ENCODE data around the gene BHMT.
"Not testable (repeated sequence)": the region's sequence is repeated elsewhere in the genome, so short reads cannot be mapped to it uniquely, and the experiment has no call there.

BHMT gene

GRCh38 chr5:79180449-79180848 lies 68.8 kb downstream of the BHMT start:
- DNase-seq = not testable (repeated sequence)

DNA sequence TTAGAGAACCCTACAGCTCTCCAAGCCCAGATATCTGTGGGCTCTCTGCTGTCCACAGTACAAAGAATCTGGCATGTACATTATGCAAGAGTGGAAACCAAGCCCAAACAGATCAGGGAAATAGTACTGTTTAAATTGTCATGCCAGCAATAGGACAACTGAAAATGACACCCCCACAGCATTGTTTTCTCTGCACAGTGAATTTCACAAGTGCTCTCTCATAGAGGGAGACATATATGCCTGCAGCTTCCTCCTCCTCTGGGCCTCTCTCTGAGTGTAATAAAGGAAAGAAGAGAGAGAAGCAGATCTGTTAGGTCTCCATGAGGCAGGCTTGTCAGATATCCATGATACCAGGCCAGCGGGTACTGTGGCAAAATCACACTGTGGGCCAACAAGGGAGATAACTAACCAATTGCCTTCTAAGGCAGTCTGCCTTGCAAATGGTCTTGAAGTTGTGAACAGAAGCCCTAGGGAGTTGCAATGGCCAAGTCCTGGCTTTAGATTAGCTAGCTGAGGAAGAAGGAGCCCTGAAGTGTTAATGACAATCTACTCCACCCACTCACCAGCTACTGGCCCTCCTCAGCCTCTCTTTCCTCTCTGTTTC lies 69.9 kb downstream of the BHMT start:
- no peak for DNase-seq
